Amygdala (tissue), 56 donors: ENCODE measurements around the gene PNKD.
"Not testable (repeated sequence)": the region's sequence is repeated elsewhere in the genome, so short reads cannot be mapped to it uniquely, and the experiment has no call there.

Experiments
- DNase-seq, 56 donors: peaks; one replicate each; lab custom pipeline; 2025; lab: John Stamatoyannopoulos, UW

Gene PNKD

GRCh38 chr2:218312267-218312756 is 42.0 kb downstream of the PNKD start:
- no peak for DNase-seq

- DNase-seq, result no peak
Observed at GRCh38 chr2:218313356-218313755, 43.0 kb downstream of the PNKD start.

- DNase-seq, result not testable (repeated sequence)
Observed at GRCh38 chr2:218314764-218315163, 44.4 kb downstream of the PNKD start.

GRCh38 chr2:218315397-218315796 is 45.1 kb downstream of the PNKD start:
- no peak for DNase-seq

GRCh38 chr2:218317303-218317630 is 46.9 kb downstream of the PNKD start:
- no peak for DNase-seq

- no peak for DNase-seq
Observed at GRCh38 chr2:218317835-218318234, 47.5 kb downstream of the PNKD start.

GRCh38 chr2:218318241-218318640 is 47.9 kb downstream of the PNKD start:
- no peak for DNase-seq

GRCh38 chr2:218319813-218320365 is 49.6 kb downstream of the PNKD start:
- no peak for DNase-seq

GRCh38 chr2:218320704-218321336 is 50.5 kb downstream of the PNKD start:
- no peak for DNase-seq

GRCh38 chr2:218322768-218323525 is 52.6 kb downstream of the PNKD start:
- DNase-seq, result peak in 43 of 56 donors; percentile 27 to 98 (median 53)

- DNase-seq, result no peak
Observed at GRCh38 chr2:218323526-218324472, 53.5 kb downstream of the PNKD start.

GRCh38 chr2:218325566-218326160 is 55.3 kb downstream of the PNKD start:
- no peak for DNase-seq

GRCh38 chr2:218326315-218326714 is 56.0 kb downstream of the PNKD start:
- DNase-seq, result no peak

GRCh38 chr2:218327451-218328210 is 57.3 kb downstream of the PNKD start:
- DNase-seq, result no peak

GRCh38 chr2:218328294-218328693 is 58.0 kb downstream of the PNKD start:
- no peak for DNase-seq

GRCh38 chr2:218329027-218329825 is 58.9 kb downstream of the PNKD start:
- DNase-seq, result no peak

- DNase-seq, result peak in 12 of 56 donors; percentile 2 to 41 (median 22)
Observed at GRCh38 chr2:218329826-218330593, 59.7 kb downstream of the PNKD start.

- no peak for DNase-seq
Observed at GRCh38 chr2:218331745-218332144, 61.4 kb downstream of the PNKD start.
